PC-3 (cell line): ENCODE data around the gene PRSS21. TPM values are rescaled to one million over a fixed set of nuclear protein-coding genes. Genes with fewer than 3 reads are reported as not detected.

Source experiments
- ATAC-seq: fragments of 200-7000 bp; cut with Tn5 transposase; 2 replicates; pipeline ENCODE4 v1.9.1; 2020; ENCODE audit warnings: mild to moderate bottlenecking, moderate library complexity
- BruUV-seq: library from RNA; stranded (reverse); fragments of 400-500 nt; replicated peaks from 2 replicates; lab custom pipeline; 2021; lab: Mats Ljungman, UMichigan
- CTCF ChIA-PET: fragments of 300-600 bp; sonication (Branson Sonifier 250); formaldehyde crosslinking; loops from one replicate; lab custom pipeline; 2022; ENCODE audit warnings: antibody characterized with exemption; lab: Charles Lee
- POLR2A ChIA-PET: fragments of 300-600 bp; sonication (Branson Sonifier 250); formaldehyde crosslinking; loops from one replicate; lab custom pipeline; 2022; ENCODE audit warnings: antibody characterized with exemption; ENCODE audit not compliant: unreplicated experiment; lab: Charles Lee
- DNase-seq: peaks from one replicate; pipeline ENCODE4 v3.0.0-alpha.2; 2015
- H2AFZ ChIP-seq: fragments of 300-600 bp; sonication (generic); 2 replicates; pipeline ENCODE4 v1.6.0; 2016; ENCODE audit warnings: antibody characterized with exemption, low read length
- H3F3A ChIP-seq: fragments of 300-600 bp; sonication (generic); one replicate; pipeline ENCODE4 v1.6.0; 2017; ENCODE audit warnings: antibody characterized with exemption, low read length, control low read depth, mild to moderate bottlenecking; ENCODE audit not compliant: unreplicated experiment
- H3K27ac ChIP-seq: fragments of 300-600 bp; sonication (generic); 2 replicates; pipeline ENCODE4 v1.5.1; 2016; ENCODE audit warnings: mild to moderate bottlenecking, low read length
- H3K27me3 ChIP-seq: fragments of 300-600 bp; sonication (generic); 2 replicates; pipeline ENCODE4 v1.6.1; 2016; ENCODE audit warnings: low read length, mixed read lengths
- H3K36me3 ChIP-seq: fragments of 300-600 bp; sonication (generic); 2 replicates; pipeline ENCODE4 v1.6.1; 2016; ENCODE audit warnings: low read depth, mixed run types, low read length, mixed read lengths
- H3K4me1 ChIP-seq: fragments of 300-600 bp; sonication (generic); 2 replicates; pipeline ENCODE4 v1.5.1; 2016; ENCODE audit warnings: low read length; ENCODE audit not compliant: insufficient read depth
- H3K4me2 ChIP-seq: fragments of 300-600 bp; sonication (generic); 2 replicates; pipeline ENCODE4 v1.6.0; 2016; ENCODE audit warnings: low read length
- H3K4me3 ChIP-seq: fragments of 300-600 bp; sonication (generic); 2 replicates; pipeline ENCODE4 v1.5.1; 2016; ENCODE audit warnings: mild to moderate bottlenecking, low read length, mixed read lengths
- H3K79me2 ChIP-seq: fragments of 300-600 bp; sonication (generic); 2 replicates; pipeline ENCODE4 v1.6.1; 2017; ENCODE audit warnings: low read length, mixed read lengths
- H3K9ac ChIP-seq: fragments of 300-600 bp; sonication (generic); 2 replicates; pipeline ENCODE4 v1.6.0; 2016; ENCODE audit warnings: mild to moderate bottlenecking, low read length
- H3K9me2 ChIP-seq: fragments of 300-600 bp; sonication (generic); replicated peaks from 2 replicates; pipeline ENCODE4 v1.6.1; 2016; ENCODE audit warnings: mixed run types, low read length, mixed read lengths
- H3K9me3 ChIP-seq: fragments of 300-600 bp; sonication (generic); 2 replicates; pipeline ENCODE4 v1.6.1; 2016; ENCODE audit warnings: low read length, mixed read lengths
- H4K20me1 ChIP-seq: fragments of 300-600 bp; sonication (generic); 2 replicates; pipeline ENCODE4 v1.6.1; 2016; ENCODE audit warnings: low read length, mixed read lengths
- CTCF ChIP-seq: fragments of 300-600 bp; sonication (generic); conservative IDR thresholded peaks from 2 replicates; pipeline ENCODE4 v1.5.1; 2017; ENCODE audit warnings: antibody characterized with exemption, low read depth, mild to moderate bottlenecking, low read length
- EZH2 ChIP-seq: fragments of 300-600 bp; sonication (generic); IDR thresholded peaks from one replicate; pipeline ENCODE4 v1.6.1; 2017; ENCODE audit warnings: antibody characterized with exemption, mild to moderate bottlenecking, low read length; ENCODE audit not compliant: unreplicated experiment
- EZH2phosphoT487 ChIP-seq: fragments of 300-600 bp; sonication (generic); IDR thresholded peaks from 2 replicates; pipeline ENCODE4 v1.6.1; 2018; ENCODE audit warnings: mild to moderate bottlenecking, antibody characterized with exemption, low read length, borderline replicate concordance
- intact Hi-C: fragments of 100-400 bp; cut with micrococcal nuclease; formaldehyde crosslinking; loops from 2 replicates; pipeline ENCODE4 v1.9.0; 2023
- total RNA-seq: library from RNA; depleted of rRNA; stranded (reverse); fragments of >200 nt; gene quantifications from 2 replicates; pipeline ENCODE4 v1.2.3, GENCODE V29; 2014

PRSS21 gene
- total RNA-seq, 1 experiment from 2014 or later = not detected

- TF ChIP-seq CTCF (no peak), EZH2 (no peak), EZH2phosphoT487 (no peak)
- no peak for DNase-seq
- ChIA-PET POLR2A (no interaction called here), CTCF (no interaction called here)
- intact Hi-C loops = no loop called here
- Histone ChIP-seq H3K9ac (no peak overlapping the region), H4K20me1 (no peaks in the 10 kb centered on the region), H3K4me3 (no peak overlapping the region), H3K27me3 (no peaks in the 10 kb centered on the region; the same call in 1 of the 2 replicates), H3K9me3 (no peaks in the 10 kb centered on the region), H3K27ac (no peak overlapping the region), H3K4me1 (no peaks in the 10 kb centered on the region), H3K9me2 (no peaks in the 10 kb centered on the region), H3K4me2 (peak overlapping the region; percentile 62; the same call in 1 of the 2 replicates), H3K36me3 (no peaks in the 10 kb centered on the region), H2AFZ (no peak overlapping the region), H3K79me2 (no peaks in the 10 kb centered on the region), H3F3A (no peaks in the 10 kb centered on the region)
- peak; percentile 42 for ATAC-seq
- no TSS peak for BruUV-seq
These were observed 30.8 kb upstream of the PRSS21 start for GRCh38 chr16:2786061-2786825.

DNA sequence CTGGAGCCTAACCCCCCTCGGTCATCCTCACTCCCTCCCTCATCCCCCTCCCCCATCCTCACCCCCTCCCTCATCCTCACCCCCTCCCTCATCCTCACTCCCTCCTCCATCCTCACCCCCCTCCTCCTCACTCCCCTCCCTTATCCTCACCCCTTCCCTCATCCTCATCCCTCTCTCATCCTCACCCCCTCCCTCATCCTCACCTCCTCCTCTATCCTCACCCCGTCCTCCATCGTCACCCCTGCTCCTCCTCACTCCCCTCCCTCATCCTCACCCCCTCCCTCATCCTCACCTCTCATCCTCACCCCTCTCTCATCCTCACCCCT is 30.2 kb upstream of the PRSS21 start:
- no peak overlapping the region for H3K27ac ChIP-seq
- ChIA-PET CTCF (no interaction called here), POLR2A (no interaction called here)
- no peak overlapping the region for H3K4me2 ChIP-seq
- no peaks in the 10 kb centered on the region; the same call in 1 of the 2 replicates for H3K27me3 ChIP-seq
- no peak overlapping the region for H3K4me3 ChIP-seq
- ATAC-seq = no peak
- H4K20me1 ChIP-seq = no peaks in the 10 kb centered on the region
- intact Hi-C loops = no loop called here
- no peaks in the 10 kb centered on the region for H3K36me3 ChIP-seq
- no peaks in the 10 kb centered on the region for H3K4me1 ChIP-seq
- H3K9me2 ChIP-seq = no peaks in the 10 kb centered on the region
- no peak for DNase-seq
- H3K9me3 ChIP-seq = no peaks in the 10 kb centered on the region
- BruUV-seq = no TSS peak
- no peaks in the 10 kb centered on the region for H3K79me2 ChIP-seq
- no peak overlapping the region for H2AFZ ChIP-seq
- no peak overlapping the region for H3K9ac ChIP-seq
- no peak for TF ChIP-seq EZH2
- TF ChIP-seq CTCF = no peak
- TF ChIP-seq EZH2phosphoT487 = no peak
- no peaks in the 10 kb centered on the region for H3F3A ChIP-seq

GRCh38 chr16:2787406-2787805 is 29.6 kb upstream of the PRSS21 start, which contains the start of gene PRSS33:
Gene PRSS33, minus strand, starts transcription at chr16:2787560. Its CDS starts 1,013 bp downstream, at chr16:2786547.
- BruUV-seq = no TSS peak
- no peak within 1 kb of the TSS for H3K27ac ChIP-seq
- ATAC-seq (no peak), DNase-seq (no peak)
- H3K79me2 ChIP-seq = no peaks in the 10 kb centered on the region
- H2AFZ ChIP-seq = no peak within 1 kb of the TSS
- CTCF ChIA-PET = no interaction called here
- H3K4me1 ChIP-seq = no peaks in the 10 kb centered on the region
- H3K4me2 ChIP-seq = no peak within 1 kb of the TSS
- no peaks in the 10 kb centered on the region for H3K36me3 ChIP-seq
- no peaks in the 10 kb centered on the region; the same call in 1 of the 2 replicates for H3K27me3 ChIP-seq
- intact Hi-C loops = no loop called here
- TF ChIP-seq EZH2phosphoT487 (no peak), EZH2 (no peak), CTCF (no peak)
- H3K9me3 ChIP-seq = no peaks in the 10 kb centered on the region
- no peaks in the 10 kb centered on the region for H3F3A ChIP-seq
- H3K9ac ChIP-seq = no peak within 1 kb of the TSS
- no peak within 1 kb of the TSS for H3K4me3 ChIP-seq
- no peaks in the 10 kb centered on the region for H4K20me1 ChIP-seq
- no peaks in the 10 kb centered on the region for H3K9me2 ChIP-seq
- POLR2A ChIA-PET = no interaction called here
